H1 (cell line): ENCODE measurements around the gene NRTN. TPM values are rescaled to one million over a fixed set of nuclear protein-coding genes. Genes with fewer than 3 reads are reported as not detected.

ENCODE experiments used
- CTCF ChIA-PET: fragments of 300-600 bp; sonication (Branson Sonifier 250); formaldehyde crosslinking; loops from one replicate; lab custom pipeline; 2021; ENCODE audit not compliant: partially characterized antibody; lab: Charles Lee
- POLR2A ChIA-PET: fragments of 300-600 bp; sonication (Branson Sonifier 250); formaldehyde crosslinking; loops from one replicate; lab custom pipeline; 2021; ENCODE audit warnings: inconsistent platforms; ENCODE audit not compliant: partially characterized antibody; lab: Charles Lee
- DNase-seq, 2 experiments: peaks; one replicate each; pipeline versions ENCODE4 v3.0.0 to v3.0.0-alpha.2; 2010 to 2022; ENCODE audit warnings: low spot score in 2 of 2, low read depth in 1 of 2, mixed read lengths in 1 of 2
- FAIRE-seq: peaks from 2 replicates; lab custom pipeline; 2011; peaks lifted over from hg19 to GRCh38; lab: Jason Lieb, UNC
- H2AFZ ChIP-seq: 2 replicates; pipeline ENCODE4 v1.8.1; 2012; ENCODE audit warnings: low read length, inconsistent platforms
- H2AK5ac ChIP-seq: 2 replicates; pipeline ENCODE4 v1.6.1; 2013; ENCODE audit warnings: low read depth, low read length
- H2BK120ac ChIP-seq: replicated peaks from 2 replicates; pipeline ENCODE3; 2013; ENCODE audit warnings: low read depth, low read length, inconsistent platforms
- H2BK12ac ChIP-seq: 2 replicates; pipeline ENCODE4 v1.6.1; 2013; ENCODE audit warnings: low read depth, low read length
- H2BK15ac ChIP-seq: 2 replicates; pipeline ENCODE4 v1.6.1; 2013; ENCODE audit warnings: low read length
- H2BK20ac ChIP-seq: 2 replicates; pipeline ENCODE4 v1.6.1; 2013; ENCODE audit warnings: low read length
- H2BK5ac ChIP-seq: 2 replicates; pipeline ENCODE4 v1.6.1; 2013; ENCODE audit warnings: low read depth, low read length
- H3K14ac ChIP-seq: 2 replicates; pipeline ENCODE4 v1.6.1; 2013; ENCODE audit warnings: inconsistent platforms; ENCODE audit not compliant: insufficient read length
- H3K18ac ChIP-seq: 2 replicates; pipeline ENCODE4 v1.6.1; 2013; ENCODE audit warnings: low read length; ENCODE audit errors: extremely low read depth
- H3K23ac ChIP-seq: 2 replicates; pipeline ENCODE4 v1.6.1; 2013; ENCODE audit warnings: inconsistent platforms; ENCODE audit not compliant: insufficient read length
- H3K23me2 ChIP-seq: 2 replicates; pipeline ENCODE4 v1.6.1; 2013; ENCODE audit warnings: low read depth, low read length
- H3K27ac ChIP-seq: 2 replicates; pipeline ENCODE4 v1.6.1; 2011; ENCODE audit warnings: low read depth, low read length, inconsistent platforms
- H3K27me3 ChIP-seq, 4 experiments: replicated peaks in 1 of 4; 1 replicate in 1 of 4; 2 replicates in 3 of 4; pipeline versions ENCODE4 v1.6.1 to v1.8.1; 2011 to 2013; ENCODE audit warnings: low read length in 3 of 4, mild to moderate bottlenecking in 3 of 4, inconsistent platforms in 2 of 4, mixed read lengths in 2 of 4, moderate library complexity in 1 of 4; ENCODE audit not compliant: control insufficient read depth in 3 of 4, insufficient read depth in 3 of 4; ENCODE audit errors: extremely low read depth in 1 of 4
- H3K36me3 ChIP-seq, 4 experiments: 2 replicates each; pipeline versions ENCODE4 v1.6.1 to v1.8.1; 2011 to 2013; ENCODE audit warnings: mild to moderate bottlenecking in 4 of 4, low read length in 3 of 4, moderate library complexity in 2 of 4, control low read depth in 1 of 4, inconsistent platforms in 1 of 4; ENCODE audit not compliant: insufficient read depth in 4 of 4, control insufficient read depth in 2 of 4
- H3K4ac ChIP-seq: replicated peaks from 2 replicates; pipeline ENCODE3; 2013; ENCODE audit warnings: low read length, low read depth, mixed read lengths, inconsistent platforms; ENCODE audit not compliant: insufficient read length
- H3K4me1 ChIP-seq, 4 experiments: replicated peaks in 1 of 4; 1 replicate in 1 of 4; 2 replicates in 3 of 4; pipeline versions ENCODE4 v1.6.1 to v1.8.1; 2011 to 2013; ENCODE audit warnings: low read length in 3 of 4, inconsistent platforms in 2 of 4, mixed read lengths in 1 of 4; ENCODE audit not compliant: insufficient read depth in 4 of 4, control insufficient read depth in 3 of 4
- H3K4me2 ChIP-seq, 2 experiments: 2 replicates each; pipeline versions ENCODE4 v1.6.1 to v1.8.1; 2011 to 2013; ENCODE audit warnings: low read depth in 2 of 2, low read length in 2 of 2, control low read depth in 1 of 2, inconsistent platforms in 1 of 2, mild to moderate bottlenecking in 1 of 2; ENCODE audit not compliant: insufficient read depth in 1 of 2
- H3K4me3 ChIP-seq, 4 experiments: fragments of 200-600, 300-600 bp in 1 of 4; sonication (generic), shearing (Covaris generic), sonication (Bioruptor Twin) in 1 of 4; 2 replicates each; pipeline versions ENCODE4 v1.5.1 to v1.8.1; 2011 to 2016; ENCODE audit warnings: low read length in 4 of 4, low read depth in 3 of 4, control low read depth in 2 of 4, inconsistent platforms in 2 of 4, mild to moderate bottlenecking in 2 of 4, mixed read lengths in 1 of 4, moderate library complexity in 1 of 4; ENCODE audit not compliant: insufficient read depth in 2 of 4; ENCODE audit errors: extremely low read depth in 1 of 4
- H3K56ac ChIP-seq: replicated peaks from 2 replicates; pipeline ENCODE3; 2013; ENCODE audit warnings: low read depth, mild to moderate bottlenecking, mixed read lengths, low read length, inconsistent platforms; ENCODE audit not compliant: insufficient read length
- H3K79me1 ChIP-seq: 2 replicates; pipeline ENCODE4 v1.6.1; 2013; ENCODE audit warnings: low read depth, low read length, control low read depth
- H3K79me2 ChIP-seq, 2 experiments: 2 replicates each; pipeline versions ENCODE4 v1.6.1 to v1.8.1; 2012 to 2013; ENCODE audit warnings: low read length in 2 of 2, mild to moderate bottlenecking in 2 of 2, inconsistent platforms in 1 of 2; ENCODE audit not compliant: insufficient read depth in 2 of 2, control insufficient read depth in 1 of 2
- H3K9ac ChIP-seq, 4 experiments: replicated peaks in 1 of 4; 1 replicate in 1 of 4; 2 replicates in 3 of 4; pipeline versions ENCODE4 v1.6.1 to v1.8.1; 2011 to 2013; ENCODE audit warnings: low read depth in 3 of 4, low read length in 3 of 4, control low read depth in 2 of 4, mild to moderate bottlenecking in 2 of 4, moderate library complexity in 2 of 4, inconsistent platforms in 1 of 4; ENCODE audit errors: extremely low read depth in 1 of 4
- H3K9me3 ChIP-seq, 2 experiments: 2 replicates each; pipeline versions ENCODE4 v1.6.1 to v1.8.1; 2012 to 2013; ENCODE audit warnings: mild to moderate bottlenecking in 2 of 2, moderate library complexity in 2 of 2, control low read depth in 1 of 2, inconsistent platforms in 1 of 2, low read depth in 1 of 2, low read length in 1 of 2, mixed read lengths in 1 of 2; ENCODE audit not compliant: insufficient read depth in 2 of 2
- H4K20me1 ChIP-seq, 2 experiments: replicated peaks in 1 of 2; 2 replicates each; pipeline versions ENCODE3 to v1.8.1; 2011 to 2013; ENCODE audit warnings: inconsistent platforms in 2 of 2, low read length in 2 of 2, mild to moderate bottlenecking in 1 of 2; ENCODE audit not compliant: insufficient read depth in 2 of 2, control insufficient read depth in 1 of 2
- H4K5ac ChIP-seq: 2 replicates; pipeline ENCODE4 v1.6.1; 2013; ENCODE audit warnings: low read length, low read depth, mixed read lengths, inconsistent platforms; ENCODE audit not compliant: insufficient read length
- H4K8ac ChIP-seq: 2 replicates; pipeline ENCODE4 v1.8.0; 2013; ENCODE audit warnings: mild to moderate bottlenecking, moderate library complexity, low read length, inconsistent platforms; ENCODE audit not compliant: insufficient read depth; ENCODE audit errors: extremely low read depth
- H4K91ac ChIP-seq: replicated peaks from 2 replicates; pipeline ENCODE3; 2013; ENCODE audit warnings: low read length, mixed read lengths, inconsistent platforms; ENCODE audit not compliant: insufficient read length
- ASH2L ChIP-seq: fragments of 200-600, 300-600 bp; sonication (generic); IDR thresholded peaks from one replicate; pipeline ENCODE4 v1.7.1; 2017; ENCODE audit warnings: low read length
- CTBP2 ChIP-seq: IDR thresholded peaks from 2 replicates; pipeline ENCODE4 v1.7.0; 2011; ENCODE audit warnings: borderline replicate concordance, mild to moderate bottlenecking, moderate library complexity, mixed read lengths, low read length; ENCODE audit not compliant: insufficient read depth, insufficient read length
- EGR1 ChIP-seq: IDR thresholded peaks from 2 replicates; pipeline ENCODE4 v1.6.1; 2011; ENCODE audit warnings: low read depth, low read length, borderline replicate concordance
- EZH2 ChIP-seq: fragments of 200-600 bp; sonication (generic); IDR thresholded peaks from 2 replicates; pipeline ENCODE4 v1.7.1; 2012; ENCODE audit warnings: low read depth, mild to moderate bottlenecking, moderate library complexity, low read length, inconsistent platforms; ENCODE audit not compliant: severe bottlenecking
- NANOG ChIP-seq: IDR thresholded peaks from 2 replicates; pipeline ENCODE4 v1.6.1; 2011; ENCODE audit warnings: low read length, low read depth, mild to moderate bottlenecking, inconsistent platforms; ENCODE audit not compliant: insufficient read depth, poor library complexity, severe bottlenecking
- NRF1 ChIP-seq: IDR thresholded peaks from 2 replicates; pipeline ENCODE4 v1.6.1; 2011; ENCODE audit warnings: mild to moderate bottlenecking, low read depth, low read length, improper control_type of control experiment
- RFX5 ChIP-seq: IDR thresholded peaks from 2 replicates; pipeline ENCODE4 v1.6.1; 2011; ENCODE audit warnings: low read depth, low read length, improper control_type of control experiment, borderline replicate concordance
- SIX5 ChIP-seq: IDR thresholded peaks from 2 replicates; pipeline ENCODE4 v1.6.1; 2011; ENCODE audit warnings: mild to moderate bottlenecking, low read depth, low read length
- SRF ChIP-seq: IDR thresholded peaks from 2 replicates; pipeline ENCODE4 v1.6.1; 2011; ENCODE audit warnings: mild to moderate bottlenecking, low read depth, low read length, moderate library complexity
- SUZ12 ChIP-seq: fragments of 200-600 bp; sonication (generic); IDR thresholded peaks from 2 replicates; pipeline ENCODE4 v1.6.1; 2012; ENCODE audit warnings: mild to moderate bottlenecking, inconsistent platforms, low read length, moderate library complexity, mixed read lengths
- TAF1 ChIP-seq: IDR thresholded peaks from 2 replicates; pipeline ENCODE4 v1.6.1; 2011; ENCODE audit warnings: mild to moderate bottlenecking, low read depth, low read length
- ZNF274 ChIP-seq: IDR thresholded peaks from 2 replicates; pipeline ENCODE4 v1.7.0; 2012; ENCODE audit warnings: low read length, borderline replicate concordance; ENCODE audit errors: extremely low read depth
- WGBS, 2 experiments: shearing (Covaris generic) in 1 of 2; methylation state at CpG; one replicate each; pipeline versions ENCODE4 v1.1.6 to v1.1.7; 2013 to 2015; ENCODE audit warnings: low lambda C conversion rate in 2 of 2, mixed read lengths in 2 of 2, inconsistent platforms in 1 of 2, low coverage in 1 of 2, missing lambda C conversion rate in 1 of 2; ENCODE audit not compliant: insufficient replicate concordance in 2 of 2, insufficient coverage in 1 of 2, insufficient read length in 1 of 2; ENCODE audit errors: extremely low coverage in 1 of 2, missing lambda C conversion rate in 1 of 2; 5-methylcytosine and 5-hydroxymethylcytosine counted together
- polyA plus RNA-seq, 7 experiments: library from polyadenylated mRNA; depleted of rRNA in 3 of 7; stranded (reverse) in 5 of 7; unstranded in 2 of 7; fragments of >200 nt in 5 of 7; fragments of 200-250 nt in 2 of 7; gene quantifications; 1 replicate in 5 of 7; 2 replicates in 1 of 7; 4 replicates in 1 of 7; pipeline versions ENCODE4 v1.2.1 to v1.2.3, GENCODE V29; 2011 to 2013; ENCODE audit warnings: missing spikeins in 2 of 7, mixed read lengths in 2 of 7
- total RNA-seq: library from RNA; stranded (reverse); fragmentation: NEBNext Ultra II Directional; extraction: Animal tissue kit (Norgen Biotek cat#: 25700); gene quantifications from 2 replicates; pipeline ENCODE4 v1.2.1, GENCODE V29; 2021

NRTN gene
- total and polyA plus RNA-seq, 2 of the 8 experiments (the other 6 are each of a cell fraction or from before 2014, with no cell fraction given), result 3.9 to 5.3 TPM

- no peak overlapping the region for H3K9ac ChIP-seq
- no peak overlapping the region for H4K91ac ChIP-seq
- no peak overlapping the region for H2BK12ac ChIP-seq
- H4K5ac ChIP-seq, result no peak overlapping the region
- H3K56ac ChIP-seq, result no peak overlapping the region
- ChIA-PET CTCF (no interaction called here), POLR2A (interaction anchor here (1.0 kb wide), 1 partner anchor 11 kb away, joined by 3 read pairs; no protein-coding TSS in a partner anchor)
- no peak overlapping the region for H2BK5ac ChIP-seq
- H3K23me2 ChIP-seq, result no peaks in the 10 kb centered on the region; the same call in 1 of the 2 replicates
- no peak for DNase-seq
- no peaks in the 10 kb centered on the region for H3K27me3 ChIP-seq
- no peak overlapping the region for H3K27ac ChIP-seq
- H3K4me3 ChIP-seq, result no peak overlapping the region
- H3K14ac ChIP-seq, result no peak overlapping the region
- 89% methylated on average over 12 of the region's 24 CpGs; no CpG with 5 or more reads in 1 of the 2 experiments for WGBS, 2 experiments
- no peak for FAIRE-seq
- no peak overlapping the region for H2AK5ac ChIP-seq
- no peak overlapping the region for H3K4ac ChIP-seq
- no peak overlapping the region for H4K8ac ChIP-seq
- no peaks in the 10 kb centered on the region for H3K79me2 ChIP-seq
- no peak overlapping the region for H3K4me2 ChIP-seq
- no peak overlapping the region for H3K18ac ChIP-seq
- no peak overlapping the region for H2BK120ac ChIP-seq
- no peak overlapping the region for H2BK15ac ChIP-seq
- no peak overlapping the region for H3K23ac ChIP-seq
- H3K9me3 ChIP-seq, result peaks cover 0 to 4% of the 10 kb centered on the region in 2 experiments; a peak in 1 of 4 replicates
- H3K4me1 ChIP-seq, result no peaks in the 10 kb centered on the region
- H4K20me1 ChIP-seq, result no peaks in the 10 kb centered on the region
- no peak overlapping the region for H2BK20ac ChIP-seq
- H3K79me1 ChIP-seq, result no peaks in the 10 kb centered on the region
- H2AFZ ChIP-seq, result no peak overlapping the region
- no peaks in the 10 kb centered on the region for H3K36me3 ChIP-seq
- TF ChIP-seq RFX5 (no peak), TAF1 (no peak), SIX5 (no peak), ZNF274 (no peak), ASH2L (no peak), SUZ12 (no peak), EGR1 (no peak), CTBP2 (no peak), NANOG (no peak), NRF1 (no peak), SRF (no peak), EZH2 (no peak)
These were observed 39.9 kb downstream of the NRTN start for GRCh38 chr19:5844456-5845433.
